H1 (cell line): ENCODE results near the gene ADD2. TPM values are rescaled to one million over a fixed set of nuclear protein-coding genes. Genes with fewer than 3 reads are reported as not detected.

Experiments used
- CTCF ChIA-PET: fragments of 300-600 bp; sonication (Branson Sonifier 250); formaldehyde crosslinking; loops from one replicate; lab custom pipeline; 2021; ENCODE audit not compliant: partially characterized antibody; lab: Charles Lee
- POLR2A ChIA-PET: fragments of 300-600 bp; sonication (Branson Sonifier 250); formaldehyde crosslinking; loops from one replicate; lab custom pipeline; 2021; ENCODE audit warnings: inconsistent platforms; ENCODE audit not compliant: partially characterized antibody; lab: Charles Lee
- DNase-seq, 2 experiments: peaks; one replicate each; pipeline versions ENCODE4 v3.0.0 to v3.0.0-alpha.2; 2010 to 2022; ENCODE audit warnings: low spot score in 2 of 2, low read depth in 1 of 2, mixed read lengths in 1 of 2
- FAIRE-seq: peaks from 2 replicates; lab custom pipeline; 2011; peaks lifted over from hg19 to GRCh38; lab: Jason Lieb, UNC
- H2AFZ ChIP-seq: 2 replicates; pipeline ENCODE4 v1.8.1; 2012; ENCODE audit warnings: low read length, inconsistent platforms
- H2AK5ac ChIP-seq: 2 replicates; pipeline ENCODE4 v1.6.1; 2013; ENCODE audit warnings: low read depth, low read length
- H2BK120ac ChIP-seq: replicated peaks from 2 replicates; pipeline ENCODE3; 2013; ENCODE audit warnings: low read depth, low read length, inconsistent platforms
- H2BK12ac ChIP-seq: 2 replicates; pipeline ENCODE4 v1.6.1; 2013; ENCODE audit warnings: low read depth, low read length
- H2BK15ac ChIP-seq: 2 replicates; pipeline ENCODE4 v1.6.1; 2013; ENCODE audit warnings: low read length
- H2BK20ac ChIP-seq: 2 replicates; pipeline ENCODE4 v1.6.1; 2013; ENCODE audit warnings: low read length
- H2BK5ac ChIP-seq: 2 replicates; pipeline ENCODE4 v1.6.1; 2013; ENCODE audit warnings: low read depth, low read length
- H3K14ac ChIP-seq: 2 replicates; pipeline ENCODE4 v1.6.1; 2013; ENCODE audit warnings: inconsistent platforms; ENCODE audit not compliant: insufficient read length
- H3K18ac ChIP-seq: 2 replicates; pipeline ENCODE4 v1.6.1; 2013; ENCODE audit warnings: low read length; ENCODE audit errors: extremely low read depth
- H3K23ac ChIP-seq: 2 replicates; pipeline ENCODE4 v1.6.1; 2013; ENCODE audit warnings: inconsistent platforms; ENCODE audit not compliant: insufficient read length
- H3K23me2 ChIP-seq: 2 replicates; pipeline ENCODE4 v1.6.1; 2013; ENCODE audit warnings: low read depth, low read length
- H3K27ac ChIP-seq: 2 replicates; pipeline ENCODE4 v1.6.1; 2011; ENCODE audit warnings: low read depth, low read length, inconsistent platforms
- H3K27me3 ChIP-seq, 4 experiments: replicated peaks in 1 of 4; 1 replicate in 1 of 4; 2 replicates in 3 of 4; pipeline versions ENCODE4 v1.6.1 to v1.8.1; 2011 to 2013; ENCODE audit warnings: low read length in 3 of 4, mild to moderate bottlenecking in 3 of 4, inconsistent platforms in 2 of 4, mixed read lengths in 2 of 4, moderate library complexity in 1 of 4; ENCODE audit not compliant: control insufficient read depth in 3 of 4, insufficient read depth in 3 of 4; ENCODE audit errors: extremely low read depth in 1 of 4
- H3K36me3 ChIP-seq, 4 experiments: 2 replicates each; pipeline versions ENCODE4 v1.6.1 to v1.8.1; 2011 to 2013; ENCODE audit warnings: mild to moderate bottlenecking in 4 of 4, low read length in 3 of 4, moderate library complexity in 2 of 4, control low read depth in 1 of 4, inconsistent platforms in 1 of 4; ENCODE audit not compliant: insufficient read depth in 4 of 4, control insufficient read depth in 2 of 4
- H3K4ac ChIP-seq: replicated peaks from 2 replicates; pipeline ENCODE3; 2013; ENCODE audit warnings: low read length, low read depth, mixed read lengths, inconsistent platforms; ENCODE audit not compliant: insufficient read length
- H3K4me1 ChIP-seq, 4 experiments: replicated peaks in 1 of 4; 1 replicate in 1 of 4; 2 replicates in 3 of 4; pipeline versions ENCODE4 v1.6.1 to v1.8.1; 2011 to 2013; ENCODE audit warnings: low read length in 3 of 4, inconsistent platforms in 2 of 4, mixed read lengths in 1 of 4; ENCODE audit not compliant: insufficient read depth in 4 of 4, control insufficient read depth in 3 of 4
- H3K4me2 ChIP-seq, 2 experiments: 2 replicates each; pipeline versions ENCODE4 v1.6.1 to v1.8.1; 2011 to 2013; ENCODE audit warnings: low read depth in 2 of 2, low read length in 2 of 2, control low read depth in 1 of 2, inconsistent platforms in 1 of 2, mild to moderate bottlenecking in 1 of 2; ENCODE audit not compliant: insufficient read depth in 1 of 2
- H3K4me3 ChIP-seq, 4 experiments: fragments of 200-600, 300-600 bp in 1 of 4; sonication (generic), shearing (Covaris generic), sonication (Bioruptor Twin) in 1 of 4; 2 replicates each; pipeline versions ENCODE4 v1.5.1 to v1.8.1; 2011 to 2016; ENCODE audit warnings: low read length in 4 of 4, low read depth in 3 of 4, control low read depth in 2 of 4, inconsistent platforms in 2 of 4, mild to moderate bottlenecking in 2 of 4, mixed read lengths in 1 of 4, moderate library complexity in 1 of 4; ENCODE audit not compliant: insufficient read depth in 2 of 4; ENCODE audit errors: extremely low read depth in 1 of 4
- H3K56ac ChIP-seq: replicated peaks from 2 replicates; pipeline ENCODE3; 2013; ENCODE audit warnings: low read depth, mild to moderate bottlenecking, mixed read lengths, low read length, inconsistent platforms; ENCODE audit not compliant: insufficient read length
- H3K79me1 ChIP-seq: 2 replicates; pipeline ENCODE4 v1.6.1; 2013; ENCODE audit warnings: low read depth, low read length, control low read depth
- H3K79me2 ChIP-seq, 2 experiments: 2 replicates each; pipeline versions ENCODE4 v1.6.1 to v1.8.1; 2012 to 2013; ENCODE audit warnings: low read length in 2 of 2, mild to moderate bottlenecking in 2 of 2, inconsistent platforms in 1 of 2; ENCODE audit not compliant: insufficient read depth in 2 of 2, control insufficient read depth in 1 of 2
- H3K9ac ChIP-seq, 4 experiments: replicated peaks in 1 of 4; 1 replicate in 1 of 4; 2 replicates in 3 of 4; pipeline versions ENCODE4 v1.6.1 to v1.8.1; 2011 to 2013; ENCODE audit warnings: low read depth in 3 of 4, low read length in 3 of 4, control low read depth in 2 of 4, mild to moderate bottlenecking in 2 of 4, moderate library complexity in 2 of 4, inconsistent platforms in 1 of 4; ENCODE audit errors: extremely low read depth in 1 of 4
- H3K9me3 ChIP-seq, 2 experiments: 2 replicates each; pipeline versions ENCODE4 v1.6.1 to v1.8.1; 2012 to 2013; ENCODE audit warnings: mild to moderate bottlenecking in 2 of 2, moderate library complexity in 2 of 2, control low read depth in 1 of 2, inconsistent platforms in 1 of 2, low read depth in 1 of 2, low read length in 1 of 2, mixed read lengths in 1 of 2; ENCODE audit not compliant: insufficient read depth in 2 of 2
- H4K20me1 ChIP-seq, 2 experiments: replicated peaks in 1 of 2; 2 replicates each; pipeline versions ENCODE3 to v1.8.1; 2011 to 2013; ENCODE audit warnings: inconsistent platforms in 2 of 2, low read length in 2 of 2, mild to moderate bottlenecking in 1 of 2; ENCODE audit not compliant: insufficient read depth in 2 of 2, control insufficient read depth in 1 of 2
- H4K5ac ChIP-seq: 2 replicates; pipeline ENCODE4 v1.6.1; 2013; ENCODE audit warnings: low read length, low read depth, mixed read lengths, inconsistent platforms; ENCODE audit not compliant: insufficient read length
- H4K8ac ChIP-seq: 2 replicates; pipeline ENCODE4 v1.8.0; 2013; ENCODE audit warnings: mild to moderate bottlenecking, moderate library complexity, low read length, inconsistent platforms; ENCODE audit not compliant: insufficient read depth; ENCODE audit errors: extremely low read depth
- H4K91ac ChIP-seq: replicated peaks from 2 replicates; pipeline ENCODE3; 2013; ENCODE audit warnings: low read length, mixed read lengths, inconsistent platforms; ENCODE audit not compliant: insufficient read length
- TEAD4 ChIP-seq: IDR thresholded peaks from 2 replicates; pipeline ENCODE4 v1.6.1; 2012; ENCODE audit warnings: low read depth, low read length, inconsistent platforms, mixed read lengths
- YY1 ChIP-seq: IDR thresholded peaks from 2 replicates; pipeline ENCODE4 v1.6.1; 2011; ENCODE audit warnings: low read depth, mild to moderate bottlenecking, low read length
- WGBS, 2 experiments: shearing (Covaris generic) in 1 of 2; methylation state at CpG; one replicate each; pipeline versions ENCODE4 v1.1.6 to v1.1.7; 2013 to 2015; ENCODE audit warnings: low lambda C conversion rate in 2 of 2, mixed read lengths in 2 of 2, inconsistent platforms in 1 of 2, low coverage in 1 of 2, missing lambda C conversion rate in 1 of 2; ENCODE audit not compliant: insufficient replicate concordance in 2 of 2, insufficient coverage in 1 of 2, insufficient read length in 1 of 2; ENCODE audit errors: extremely low coverage in 1 of 2, missing lambda C conversion rate in 1 of 2; 5-methylcytosine and 5-hydroxymethylcytosine counted together
- polyA plus RNA-seq, 7 experiments: library from polyadenylated mRNA; depleted of rRNA in 3 of 7; stranded (reverse) in 5 of 7; unstranded in 2 of 7; fragments of >200 nt in 5 of 7; fragments of 200-250 nt in 2 of 7; gene quantifications; 1 replicate in 5 of 7; 2 replicates in 1 of 7; 4 replicates in 1 of 7; pipeline versions ENCODE4 v1.2.1 to v1.2.3, GENCODE V29; 2011 to 2013; ENCODE audit warnings: missing spikeins in 2 of 7, mixed read lengths in 2 of 7
- total RNA-seq: library from RNA; stranded (reverse); fragmentation: NEBNext Ultra II Directional; extraction: Animal tissue kit (Norgen Biotek cat#: 25700); gene quantifications from 2 replicates; pipeline ENCODE4 v1.2.1, GENCODE V29; 2021

ADD2 gene
- total and polyA plus RNA-seq, 2 of the 8 experiments (the other 6 are each of a cell fraction or from before 2014, with no cell fraction given), result 58.5 to 170 TPM

GRCh38 chr2:70750320-70750719 lies 17.7 kb downstream of the ADD2 start:
- POLR2A ChIA-PET, result no interaction called here
- Histone ChIP-seq H3K79me2 (peaks cover 18 to 99% of the 10 kb centered on the region in 2 experiments), H3K23ac (no peak overlapping the region), H3K4ac (no peak overlapping the region), H3K4me1 (peaks cover 1 to 23% (median 16%) of the 10 kb centered on the region in 4 experiments; a peak in 6 of 7 replicates), H3K14ac (no peak overlapping the region), H4K91ac (no peak overlapping the region)
- peak; percentile 55; the same call in 1 of the 2 replicates for TF ChIP-seq TEAD4
- TF ChIP-seq YY1, result no peak
- TF ChIP-seq, all 59 proteins: peak for 1
- H2BK12ac ChIP-seq, result no peak overlapping the region
- DNase-seq, result no peak
- H4K8ac ChIP-seq, result no peak overlapping the region
- H3K79me1 ChIP-seq, result peaks cover 28% of the 10 kb centered on the region
- CTCF ChIA-PET, result interaction anchor here (0.7 to 4.2 kb wide), 5 partner anchors 9 to 62 kb away, joined by 3 to 18 read pairs (median 3); no protein-coding TSS in a partner anchor
- H2BK20ac ChIP-seq, result no peak overlapping the region
- no peak overlapping the region for H2AFZ ChIP-seq
- H3K56ac ChIP-seq, result no peak overlapping the region
- H3K9me3 ChIP-seq, result peaks cover 0 to 4% of the 10 kb centered on the region in 2 experiments; a peak in 1 of 4 replicates
- no peak overlapping the region for H3K9ac ChIP-seq
- H2BK5ac ChIP-seq, result no peak overlapping the region
- 76% methylated on average over 1 of the region's 1 CpG; no CpG with 5 or more reads in 1 of the 2 experiments for WGBS, 2 experiments
- no peak overlapping the region for H4K5ac ChIP-seq
- no peak overlapping the region for H3K18ac ChIP-seq
- no peaks in the 10 kb centered on the region for H3K27me3 ChIP-seq
- FAIRE-seq, result no peak
- no peak overlapping the region for H2AK5ac ChIP-seq
- no peak overlapping the region for H3K4me3 ChIP-seq
- H4K20me1 ChIP-seq, result peaks cover 24 to 38% of the 10 kb centered on the region in 2 experiments
- H3K27ac ChIP-seq, result no peak overlapping the region
- H3K4me2 ChIP-seq, result no peak overlapping the region
- peaks cover 2% of the 10 kb centered on the region; the same call in 1 of the 2 replicates for H3K23me2 ChIP-seq
- peak overlapping the region; percentile 89; the same call in 1 of the 2 replicates for H2BK15ac ChIP-seq
- no peak overlapping the region for H2BK120ac ChIP-seq
- H3K36me3 ChIP-seq, result no peaks in the 10 kb centered on the region; a peak in 1 of 8 replicates
